Dermis blood vessel endothelial cell (primary cell): ENCODE data around the gene CHRNB1. TPM values are rescaled to one million over a fixed set of nuclear protein-coding genes. Genes with fewer than 3 reads are reported as not detected.

Source experiments
- DNase-seq: peaks from one replicate; pipeline ENCODE4 v3.0.0; 2010
- total RNA-seq: library from RNA; depleted of rRNA; stranded (reverse); fragments of >200 nt; gene quantifications from 2 replicates; pipeline ENCODE4 v1.2.3, GENCODE V29; 2014

CHRNB1 gene
- total RNA-seq, 1 donor from 2014 or later = 4.6 TPM

DNA sequence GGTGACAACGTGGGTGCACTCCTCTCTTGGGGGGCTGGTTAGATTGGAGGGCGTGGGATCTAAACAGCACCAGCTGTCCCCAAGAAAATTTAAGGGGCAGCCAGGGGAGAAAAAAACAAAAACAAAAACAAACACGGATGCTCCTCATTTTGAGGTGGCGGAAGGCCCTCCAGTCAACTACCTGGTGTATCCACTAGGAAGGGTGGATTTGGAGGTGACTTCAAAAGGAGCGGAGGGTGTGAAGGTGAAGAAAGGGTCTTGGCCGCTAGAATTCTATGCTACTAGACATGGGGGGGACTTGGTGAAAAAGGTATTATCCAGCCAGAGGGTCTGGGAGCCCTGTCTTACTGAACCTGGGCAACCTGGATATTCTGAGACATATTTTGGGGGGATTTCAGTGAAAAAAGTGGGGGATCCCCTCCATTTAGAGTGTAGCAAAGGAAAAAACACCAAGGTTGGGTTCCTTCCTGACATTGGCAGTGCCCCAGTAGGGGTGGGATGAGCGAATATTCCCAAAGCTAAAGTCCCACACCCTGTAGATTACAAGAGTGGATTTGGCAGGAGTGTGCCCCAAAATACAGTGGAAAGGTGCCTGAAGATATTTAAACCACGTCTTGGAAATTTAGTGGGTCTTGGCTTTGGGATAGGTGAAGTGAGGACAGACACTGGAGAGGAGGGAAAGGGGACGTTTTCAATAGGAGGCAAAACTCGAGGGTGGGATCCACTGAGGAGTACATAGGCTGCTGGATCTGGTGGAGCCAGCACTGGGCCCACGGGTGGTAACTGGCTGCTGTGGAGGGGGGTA, 6.0 kb upstream of the CHRNB1 start:
- DNase-seq = no peak

DNA sequence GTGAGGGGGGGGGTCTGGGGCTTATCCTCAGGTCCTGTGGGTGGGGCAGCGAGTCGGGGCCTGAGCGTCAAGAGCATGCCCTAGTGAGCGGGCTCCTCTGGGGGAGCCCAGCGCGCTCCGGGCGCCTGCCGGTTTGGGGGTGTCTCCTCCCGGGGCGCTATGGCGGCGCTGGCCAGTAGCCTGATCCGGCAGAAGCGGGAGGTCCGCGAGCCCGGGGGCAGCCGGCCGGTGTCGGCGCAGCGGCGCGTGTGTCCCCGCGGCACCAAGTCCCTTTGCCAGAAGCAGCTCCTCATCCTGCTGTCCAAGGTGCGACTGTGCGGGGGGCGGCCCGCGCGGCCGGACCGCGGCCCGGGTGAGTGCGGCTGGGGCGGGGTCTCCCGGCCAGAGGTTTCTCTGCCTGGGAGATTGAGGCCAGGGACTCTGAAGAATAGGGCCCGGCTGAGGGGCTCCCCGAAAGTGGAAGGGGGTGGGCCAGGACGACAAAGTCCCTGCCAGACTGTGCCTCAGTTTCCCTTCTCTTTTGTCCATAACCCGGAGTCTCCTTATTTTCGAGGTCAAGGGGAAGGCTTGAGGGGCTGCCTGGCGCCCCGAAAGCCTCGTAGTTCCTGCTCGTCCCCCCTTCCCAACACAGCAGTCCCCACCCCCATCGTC, 5.3 kb upstream of the CHRNB1 start, which contains the start of gene FGF11:
TSS of gene FGF11 (plus strand) at position 51 of the 651 bp plus-strand sequence. CDS start at position 160, 109 bp downstream.
- DNase-seq = no peak

DNA sequence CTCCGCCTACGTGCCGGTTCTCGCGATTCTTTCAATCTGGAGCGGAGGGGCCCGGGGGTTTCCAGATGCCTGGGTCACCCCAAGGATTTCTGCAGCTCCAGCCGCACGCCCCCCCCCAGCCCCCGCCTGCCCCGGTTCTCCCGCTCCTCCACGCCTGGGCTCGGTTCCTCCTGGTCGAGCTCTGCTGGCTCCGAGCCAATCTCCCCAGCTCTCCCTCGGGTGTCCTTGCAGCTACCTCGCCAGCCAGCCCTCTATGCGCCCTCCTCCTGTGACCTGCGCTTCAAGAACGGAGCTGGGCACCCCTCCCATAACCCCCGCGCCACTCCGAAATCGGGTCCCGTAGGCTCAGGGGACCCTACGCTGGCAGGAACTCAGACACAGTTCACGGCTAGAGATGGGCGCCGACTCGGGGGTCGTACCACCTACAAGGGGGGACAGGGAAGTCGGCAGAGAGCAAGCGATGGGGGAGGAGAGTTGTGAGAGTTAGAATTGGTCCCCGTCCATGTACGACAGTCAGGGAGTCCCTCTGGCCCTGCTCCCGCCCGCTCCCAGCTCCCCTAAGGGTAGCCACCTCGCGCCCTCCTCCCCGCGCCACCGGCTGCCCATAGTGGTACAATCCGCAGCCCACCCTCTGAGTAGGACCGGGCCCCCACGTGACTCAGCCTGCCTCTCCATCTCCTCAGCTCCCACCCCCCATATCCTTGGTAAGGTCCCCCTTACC, 4.6 kb upstream of the CHRNB1 start:
- peak; percentile 36 for DNase-seq

DNA sequence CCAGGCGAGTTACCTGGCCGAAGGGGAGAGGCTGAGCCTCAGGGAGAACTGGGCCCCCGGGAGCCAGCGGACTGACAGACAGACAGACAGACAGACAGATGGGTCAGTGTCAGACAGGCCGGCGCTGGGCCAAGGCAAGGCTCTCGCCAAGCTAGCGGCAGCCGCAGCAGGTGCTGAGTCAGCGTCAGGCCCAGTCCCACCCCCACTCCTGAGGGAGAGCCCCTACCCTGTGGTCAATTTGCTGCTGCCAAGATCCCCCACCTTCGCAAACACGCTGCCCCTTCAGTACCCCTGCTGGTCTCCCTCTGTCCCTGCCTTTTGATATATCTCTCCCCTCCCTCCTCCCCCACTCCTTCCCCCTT, 4.0 kb upstream of the CHRNB1 start:
- DNase-seq = peak; percentile 25

DNA sequence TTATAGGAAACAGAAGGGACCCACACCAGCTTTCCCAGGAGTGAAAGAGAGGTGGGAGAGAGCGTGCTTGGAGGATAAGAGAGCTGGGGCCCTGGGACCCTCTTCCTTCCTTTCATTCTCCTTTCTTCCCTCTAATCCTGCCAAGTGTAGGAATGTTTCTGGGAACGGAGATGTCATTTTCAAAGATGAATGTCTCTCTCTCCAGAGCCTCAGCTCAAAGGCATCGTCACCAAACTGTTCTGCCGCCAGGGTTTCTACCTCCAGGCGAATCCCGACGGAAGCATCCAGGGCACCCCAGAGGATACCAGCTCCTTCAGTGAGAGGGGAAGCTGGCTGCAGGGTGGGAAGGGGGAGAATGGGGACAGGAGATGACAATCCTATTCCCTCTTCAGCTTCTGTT, 3.6 kb upstream of the CHRNB1 start:
- DNase-seq = no peak

DNA sequence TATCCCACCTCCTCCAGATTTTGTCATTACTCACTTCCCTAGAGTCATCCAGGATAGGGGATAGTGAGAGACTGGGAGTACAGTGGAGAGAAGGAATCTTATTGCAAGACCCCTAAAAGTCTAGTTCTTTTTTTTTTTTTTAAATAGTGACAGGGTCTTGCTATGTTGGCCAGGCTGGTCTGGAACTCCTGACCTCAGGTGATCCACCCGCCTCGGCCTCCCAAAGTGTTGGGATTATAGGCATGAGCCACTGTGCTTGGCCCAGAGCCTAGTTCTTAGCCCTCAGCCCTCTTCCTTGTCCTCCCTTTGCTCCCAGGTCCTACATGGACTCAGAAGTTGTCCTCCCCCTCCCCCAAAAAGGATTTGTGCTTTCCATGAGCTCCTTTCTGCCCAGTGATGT, 2.7 kb upstream of the CHRNB1 start:
- DNase-seq = no peak

DNA sequence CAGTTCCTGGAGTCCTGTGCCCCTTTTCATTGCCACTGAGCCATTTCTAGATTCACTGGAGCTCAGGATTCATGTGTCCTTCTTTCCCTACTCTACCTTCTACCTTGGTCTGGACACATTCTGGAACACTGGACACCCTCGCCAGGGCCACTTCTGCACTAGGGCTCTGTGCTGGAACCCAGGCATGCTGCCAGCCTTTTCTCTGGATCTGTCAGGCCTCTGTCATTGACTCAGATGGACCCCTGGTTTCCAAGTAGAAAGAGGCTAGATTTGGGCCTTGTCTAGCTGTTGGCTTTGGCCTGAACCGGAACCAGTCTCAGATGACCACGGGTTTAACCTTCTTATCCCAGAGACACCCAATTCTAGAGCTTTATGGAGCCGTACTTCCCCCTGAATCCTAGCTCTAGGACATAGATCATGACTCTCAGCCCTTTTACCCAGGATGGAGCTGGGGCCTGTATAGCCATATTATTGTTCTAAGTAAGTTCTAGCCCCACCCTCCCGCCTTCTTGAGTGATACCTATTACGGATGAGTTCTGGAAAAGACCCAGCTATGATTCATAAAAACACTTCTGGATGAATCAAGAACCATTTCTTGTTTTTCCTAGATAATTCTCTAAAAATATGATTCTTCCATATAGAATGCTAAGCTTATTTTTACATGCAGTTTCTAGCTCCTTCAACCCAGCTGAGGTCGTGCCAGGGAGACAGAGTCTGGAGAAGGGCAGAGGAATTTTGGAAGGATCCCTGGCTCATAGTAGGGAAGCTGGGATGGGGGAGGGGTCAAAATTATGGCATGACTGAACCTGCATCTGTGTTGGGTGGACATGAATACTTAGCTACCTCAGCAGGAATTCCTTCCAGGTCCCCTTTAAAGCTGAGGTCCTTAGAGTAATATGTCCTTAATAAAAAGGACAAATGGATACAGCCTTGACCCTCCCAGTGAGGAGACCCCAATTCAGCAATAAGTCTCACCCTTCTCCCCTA, 1.1 kb upstream of the CHRNB1 start:
- DNase-seq = peak; percentile 47

DNA sequence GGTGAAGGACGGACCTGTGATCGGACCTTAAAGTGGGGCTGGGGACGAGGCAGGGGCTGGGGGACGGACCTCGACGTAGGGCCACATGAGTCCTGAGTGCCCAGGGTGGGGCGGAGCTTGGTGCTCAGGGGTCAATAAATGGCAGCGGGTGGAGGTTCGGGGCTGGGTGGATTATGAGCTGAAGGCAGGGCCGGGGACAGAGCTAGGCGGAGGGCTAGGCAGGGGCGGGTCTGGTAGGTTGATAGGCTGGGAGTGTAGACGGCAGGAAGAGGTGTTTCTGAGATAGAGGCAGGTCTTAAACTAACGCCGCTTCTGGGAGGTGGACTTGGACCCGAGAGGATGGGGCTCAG, 733 bp downstream of the CHRNB1 start:
- no peak for DNase-seq

DNA sequence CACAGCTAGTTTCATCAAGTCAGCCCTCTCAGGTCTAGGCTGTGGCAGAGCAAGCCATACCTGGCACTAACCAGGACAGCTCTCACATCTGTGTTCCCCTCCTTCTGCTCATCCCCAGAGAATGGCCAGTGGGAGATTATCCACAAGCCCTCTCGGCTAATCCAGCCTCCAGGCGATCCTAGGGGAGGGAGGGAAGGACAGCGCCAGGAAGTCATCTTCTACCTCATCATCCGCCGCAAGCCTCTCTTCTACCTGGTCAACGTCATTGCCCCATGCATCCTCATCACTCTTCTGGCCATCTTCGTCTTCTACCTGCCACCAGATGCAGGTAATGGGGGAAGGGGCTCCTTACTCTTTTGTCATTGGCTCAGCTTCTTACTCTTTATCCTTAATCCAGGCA, 3.6 kb downstream of the CHRNB1 start:
- no peak for DNase-seq

DNA sequence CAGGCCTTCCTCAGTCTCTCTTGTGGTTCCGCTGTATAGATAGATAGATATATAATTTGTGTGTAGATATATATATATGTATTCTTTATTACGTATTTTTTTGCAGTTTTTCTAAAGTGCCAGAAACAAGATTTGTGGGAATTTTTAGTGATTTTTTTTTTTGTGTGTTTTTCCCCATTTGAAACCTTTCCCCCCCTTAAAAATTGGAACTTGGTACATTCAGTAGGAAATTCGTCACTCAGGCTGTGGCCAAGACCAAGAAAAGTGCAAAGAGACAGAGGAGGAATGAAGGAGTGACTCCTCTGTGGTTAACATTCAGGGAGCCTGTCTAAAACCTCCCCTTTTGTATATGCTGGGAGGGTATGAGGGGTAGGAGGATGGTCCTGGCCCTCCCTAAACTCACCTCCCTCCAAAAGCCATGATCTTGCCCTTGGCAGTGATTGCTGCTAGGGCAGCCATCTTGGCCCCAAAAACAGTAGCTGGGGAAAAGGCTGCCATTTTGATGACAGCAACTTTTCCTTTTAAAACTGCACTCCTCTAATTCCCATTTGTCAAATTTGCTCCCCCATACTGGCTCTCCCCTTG, 15.2 kb downstream of the CHRNB1 start:
- DNase-seq = no peak

DNA sequence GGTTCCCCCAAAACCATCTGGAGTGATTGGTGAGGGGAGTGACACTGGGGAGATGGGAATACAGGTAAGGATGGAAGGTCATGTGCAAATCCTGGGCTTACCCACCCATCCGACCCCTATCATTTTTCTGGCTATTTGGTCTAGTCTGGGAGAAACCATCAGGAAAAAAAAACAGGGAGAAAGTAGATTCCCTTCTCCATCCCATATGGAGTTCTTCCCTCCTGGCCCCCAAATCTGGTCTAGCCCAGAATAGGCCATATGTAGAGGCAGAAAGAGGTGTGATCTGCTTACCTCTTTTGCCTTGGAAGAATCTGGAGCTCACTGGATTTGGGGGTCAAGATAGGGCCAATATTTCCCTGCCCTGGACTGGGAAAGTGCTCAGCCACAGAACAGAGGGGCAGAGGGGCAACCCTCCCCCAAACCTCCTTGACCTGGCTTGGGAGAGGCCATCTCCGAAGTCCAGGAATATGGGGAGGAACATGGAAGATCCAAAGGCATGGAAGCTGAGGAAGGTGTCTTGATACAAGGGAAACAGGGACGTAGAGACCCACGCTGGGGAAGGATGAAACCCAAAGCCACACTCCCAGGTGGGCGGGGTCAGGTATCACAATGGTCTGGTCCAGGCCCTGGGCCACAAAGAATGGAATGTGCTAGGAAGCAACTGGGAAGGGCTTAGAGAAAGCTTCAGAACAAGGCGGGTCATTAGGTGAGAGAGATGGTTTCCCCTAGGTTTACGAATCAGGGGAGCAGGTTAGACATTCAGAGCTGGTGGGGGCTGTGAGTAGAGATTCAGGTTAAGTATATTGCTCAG, 16.2 kb downstream of the CHRNB1 start:
- no peak for DNase-seq

DNA sequence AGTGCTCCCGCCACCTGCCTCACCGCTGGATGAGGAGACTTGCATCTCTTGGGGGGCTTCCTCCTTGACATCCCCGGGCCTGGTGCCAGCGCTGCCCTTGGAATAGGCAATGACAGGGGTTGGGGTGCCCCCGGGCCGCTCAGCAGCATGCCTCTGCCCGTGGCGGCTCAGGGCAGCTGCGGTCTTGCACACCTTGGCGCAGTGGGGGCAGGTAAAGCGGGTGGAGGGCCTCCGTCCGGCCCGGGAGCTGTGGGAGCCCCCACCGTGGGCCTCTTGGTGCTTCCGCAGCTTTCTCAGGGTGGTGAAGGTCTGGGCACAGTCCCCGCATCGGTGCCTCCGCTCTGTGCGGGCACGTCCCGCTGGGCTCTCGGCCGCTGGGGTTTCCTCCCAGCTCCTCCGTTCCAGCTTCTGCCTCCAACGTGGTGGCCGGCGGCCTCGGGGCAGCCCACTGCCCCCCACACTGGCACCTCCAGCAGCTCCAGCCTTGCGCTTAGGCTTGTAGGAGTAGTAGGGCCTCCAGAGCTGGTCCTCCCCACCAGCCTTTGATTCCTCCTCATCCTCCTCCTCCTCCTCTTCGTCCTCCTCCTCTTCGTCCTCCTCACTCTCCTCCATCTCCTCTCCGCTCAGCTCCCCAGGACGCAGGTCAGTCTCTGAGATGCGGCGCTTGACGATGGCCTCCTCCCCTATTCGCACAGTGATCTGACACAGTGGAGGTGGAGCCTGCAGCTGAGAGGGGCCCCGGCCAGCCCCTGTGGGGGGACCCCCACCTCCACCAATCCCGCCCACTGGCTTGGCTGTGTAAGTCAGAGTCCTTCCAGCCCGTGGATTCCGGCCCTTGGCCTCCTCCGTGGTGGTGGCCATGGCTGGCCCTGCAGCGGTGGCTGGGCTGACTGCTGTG, 17.9 kb downstream of the CHRNB1 start:
- no peak for DNase-seq

DNA sequence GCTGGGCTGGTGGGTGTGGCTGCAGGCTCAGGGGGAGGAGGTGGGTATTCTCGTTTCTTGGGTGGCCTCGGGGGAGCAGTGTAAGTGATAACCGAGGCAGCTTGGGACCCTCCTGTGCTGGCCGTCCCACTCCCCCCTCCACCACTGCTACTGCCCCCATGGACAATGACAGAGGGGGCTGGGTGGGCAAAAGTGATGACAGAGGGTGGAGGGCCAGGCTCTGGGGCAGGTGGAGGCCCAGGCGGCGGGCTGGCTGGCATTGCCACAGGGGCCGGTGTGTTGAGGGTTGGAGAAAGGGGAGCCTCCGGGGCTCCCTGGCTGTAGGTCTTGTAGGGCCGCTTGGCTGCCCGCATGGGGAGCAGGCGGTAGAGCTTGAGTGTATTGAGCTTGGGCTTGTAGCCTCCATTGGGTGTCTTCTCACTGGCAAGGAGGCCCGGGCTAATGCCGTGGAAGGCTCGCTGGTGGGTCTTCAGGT, 18.5 kb downstream of the CHRNB1 start:
- no peak for DNase-seq

DNA sequence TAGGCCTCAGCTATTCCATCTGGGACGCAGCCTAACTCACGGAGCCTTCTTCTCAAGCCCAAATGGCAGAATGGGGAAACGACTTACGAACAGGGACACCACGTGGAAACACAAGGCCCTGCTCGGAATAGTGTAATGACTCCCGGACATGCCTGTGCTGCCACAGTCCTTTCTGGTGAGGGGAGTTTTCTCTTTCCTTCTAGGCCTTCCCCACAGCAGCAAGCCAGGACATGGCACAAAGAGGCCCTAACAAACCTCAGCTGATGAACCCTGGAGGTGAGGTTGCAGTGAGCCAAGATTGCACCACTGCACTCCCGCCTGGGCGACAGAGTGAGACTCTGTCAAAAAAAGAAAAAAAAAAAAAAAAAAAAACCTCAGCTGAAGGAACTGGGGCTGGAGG, 19.2 kb downstream of the CHRNB1 start:
- no peak for DNase-seq

DNA sequence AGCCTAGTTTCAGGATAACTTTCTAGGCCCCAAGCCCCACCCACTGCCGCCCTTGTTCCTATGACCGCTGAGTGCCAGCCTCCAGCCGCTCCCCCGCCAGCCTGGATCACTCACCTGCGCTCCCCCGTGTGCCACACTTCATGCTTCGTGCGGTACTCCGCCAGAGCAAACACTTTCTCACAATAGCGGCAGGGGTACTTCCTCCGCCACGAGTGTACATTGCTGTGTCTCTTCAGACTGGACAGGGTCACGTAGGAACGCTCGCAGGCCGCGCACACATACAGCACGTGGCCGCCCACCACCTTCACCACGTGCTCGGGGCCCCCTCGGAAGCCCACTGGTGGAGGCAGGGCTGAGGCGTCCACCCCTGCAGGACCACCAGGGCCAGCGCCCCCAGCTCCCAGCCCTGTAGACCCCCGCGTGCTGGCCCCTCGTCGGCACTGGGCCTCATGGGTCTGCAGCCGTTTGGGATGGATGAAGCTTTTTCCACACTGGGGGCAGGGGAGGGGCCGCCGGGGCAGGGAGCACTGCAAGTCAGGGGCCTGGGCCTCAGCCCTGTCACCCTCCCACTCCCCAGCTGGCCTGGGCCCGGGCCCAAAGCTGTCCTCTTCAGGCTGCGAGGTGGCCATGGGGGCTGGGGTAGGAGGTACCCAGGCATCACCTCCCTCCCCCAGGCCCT, 20.9 kb downstream of the CHRNB1 start:
- DNase-seq = no peak

DNA sequence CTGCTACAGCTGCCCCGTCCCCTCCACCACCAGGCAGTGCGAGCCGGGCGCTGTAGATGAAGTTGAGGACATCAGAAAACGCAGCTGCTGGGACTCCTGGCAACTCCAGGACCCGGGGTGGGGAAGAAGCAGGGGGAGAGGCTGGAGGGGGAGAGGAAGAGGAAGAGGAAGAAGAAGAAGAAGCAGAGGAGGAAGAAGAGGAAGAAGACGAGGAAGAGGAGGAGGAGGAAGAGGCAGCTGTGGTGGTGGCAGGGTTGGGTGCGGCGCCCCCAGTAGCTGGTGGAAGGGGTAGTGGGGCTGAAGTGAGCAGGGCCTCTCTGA, 21.4 kb downstream of the CHRNB1 start:
- no peak for DNase-seq

DNA sequence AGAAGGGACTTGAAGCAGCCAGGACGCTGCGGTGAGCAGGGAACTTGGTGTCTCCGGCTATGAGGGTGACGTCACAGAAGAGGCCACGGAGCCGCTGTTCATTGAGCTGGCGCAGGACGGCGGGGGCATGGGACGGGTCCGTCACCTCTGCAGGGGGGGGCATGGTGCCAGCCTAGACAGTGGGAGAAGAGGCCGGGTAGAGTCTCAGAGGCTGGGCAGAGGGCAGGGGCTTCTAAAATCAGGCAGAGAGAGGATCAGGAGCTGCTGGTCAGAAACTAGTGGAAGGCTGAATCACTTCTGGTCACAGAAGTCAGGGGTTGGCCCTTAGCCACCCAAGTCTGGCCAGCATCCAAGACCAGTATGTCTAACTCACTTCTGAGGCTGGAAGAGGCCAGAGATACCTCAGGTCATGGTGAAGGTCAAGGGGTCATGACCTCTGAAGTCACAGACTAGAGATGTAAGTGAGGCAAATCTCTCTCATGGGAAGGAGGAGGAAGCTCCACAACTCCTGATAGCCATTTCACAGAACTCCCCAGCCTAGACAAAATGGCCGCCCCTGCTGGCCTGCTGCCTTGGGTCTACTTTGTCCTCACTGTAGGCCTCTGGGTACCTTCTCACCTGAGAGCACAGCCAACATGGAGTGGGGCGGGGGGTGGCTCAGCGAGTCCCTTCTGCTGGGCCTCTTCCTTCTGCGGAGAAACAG, 21.9 kb downstream of the CHRNB1 start:
- peak; percentile 82 for DNase-seq

DNA sequence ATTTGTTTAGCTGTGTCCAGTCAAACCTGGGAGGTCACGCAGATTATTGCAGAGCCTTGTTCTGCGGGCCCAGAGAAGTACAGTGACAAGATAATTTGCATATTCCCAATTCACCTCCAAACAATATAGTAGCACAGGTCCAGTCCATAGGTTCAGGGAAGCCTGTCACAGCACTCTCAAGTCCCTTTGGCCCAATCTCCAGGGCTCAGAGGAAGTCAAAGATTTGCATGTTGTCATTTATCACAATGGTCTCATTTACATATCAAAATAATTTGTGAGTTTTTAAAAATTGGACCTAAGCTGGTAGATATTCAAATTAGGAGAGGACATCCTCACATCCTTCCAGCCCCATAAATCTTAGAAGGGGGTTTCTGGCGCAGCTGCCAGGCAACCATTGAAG, 22.6 kb downstream of the CHRNB1 start:
- DNase-seq = no peak

DNA sequence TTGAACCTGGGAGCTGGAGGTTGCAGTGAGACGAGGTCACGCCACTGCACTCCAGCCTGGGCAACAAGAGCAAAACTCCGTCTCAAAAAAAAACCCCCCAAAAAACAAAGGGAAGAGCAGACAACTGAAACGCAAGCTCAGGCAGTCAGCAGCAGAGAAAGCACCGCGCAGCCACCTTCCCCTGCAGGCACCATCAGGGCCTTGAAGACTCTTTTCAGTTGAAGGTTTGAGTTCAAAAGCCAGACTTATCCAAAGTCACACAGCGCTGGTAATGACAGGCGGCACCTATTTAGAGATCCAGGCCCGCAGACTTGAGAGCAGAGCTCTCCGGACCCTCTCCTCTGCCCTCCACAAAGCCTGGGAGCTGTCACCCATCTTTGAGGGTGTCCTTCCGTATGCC, 23.4 kb downstream of the CHRNB1 start:
- no peak for DNase-seq
